Measurements from ENCODE around the gene MUC6.

The MUC6 gene

GRCh38 chr11:1055109-1055703 is 18.7 kb upstream of the MUC6 start:
- no peak for TF ChIP-seq CTCF (IDR thresholded peaks at IDR 0.05; ENCODE audit: low read length)
- no peak for TF ChIP-seq EZH2phosphoT487 (IDR thresholded peaks at IDR 0.05; ENCODE audit: low read length)
- TF ChIP-seq EZH2 (optimal IDR thresholded peaks at IDR 0.05; ENCODE audit: low read depth, low read length), result no peak

GRCh38 chr11:1054143-1055108 is 17.9 kb upstream of the MUC6 start:
- H3F3A ChIP-seq (ENCODE audit: insufficient read depth, low read length), result no peaks in the 10 kb centered on the region
- H3K4me1 ChIP-seq (ENCODE audit: low read length), result no peaks in the 10 kb centered on the region
- no peak overlapping the region for H3K9ac ChIP-seq (ENCODE audit: low read length)
- peaks cover 94% of the 10 kb centered on the region for H3K27me3 ChIP-seq (replicated peaks; ENCODE audit: insufficient read depth, low read length)
- H3K36me3 ChIP-seq (replicated peaks; ENCODE audit: insufficient read depth, low read length), result no peaks in the 10 kb centered on the region
- H3K4me3 ChIP-seq (ENCODE audit: low read length), result no peak overlapping the region
- no peak overlapping the region for H2AFZ ChIP-seq (ENCODE audit: low read length)
- no peaks in the 10 kb centered on the region for H3K79me2 ChIP-seq (ENCODE audit: low read length)
- no peak overlapping the region for H3K4me2 ChIP-seq (ENCODE audit: low read depth, low read length)
- no peaks in the 10 kb centered on the region for H3K9me3 ChIP-seq (replicated peaks; ENCODE audit: insufficient read depth, low read length)
- no peaks in the 10 kb centered on the region for H3K9me2 ChIP-seq (replicated peaks; ENCODE audit: insufficient read depth, low read length)
- no peak overlapping the region for H3K27ac ChIP-seq (ENCODE audit: low read length)
- DNase-seq, result no peak
- no peaks in the 10 kb centered on the region for H4K20me1 ChIP-seq (ENCODE audit: insufficient read depth, low read length)
- TF ChIP-seq EZH2phosphoT487 (IDR thresholded peaks at IDR 0.05; ENCODE audit: low read length), result no peak
- no peak for TF ChIP-seq CTCF (IDR thresholded peaks at IDR 0.05; ENCODE audit: low read length)
- TF ChIP-seq EZH2 (optimal IDR thresholded peaks at IDR 0.05; ENCODE audit: low read depth, low read length), result no peak

More at GRCh38 chr11:1055109-1055703, 18.7 kb upstream of the MUC6 start:
- Histone ChIP-seq H4K20me1 (ENCODE audit: insufficient read depth, low read length) (no peaks in the 10 kb centered on the region), H3K27ac (ENCODE audit: low read length) (no peak overlapping the region), H3K79me2 (ENCODE audit: low read length) (no peaks in the 10 kb centered on the region), H3K9ac (ENCODE audit: low read length) (no peak overlapping the region), H3F3A (ENCODE audit: insufficient read depth, low read length) (no peaks in the 10 kb centered on the region), H2AFZ (ENCODE audit: low read length) (no peak overlapping the region), H3K9me2 (replicated peaks; ENCODE audit: insufficient read depth, low read length) (no peaks in the 10 kb centered on the region), H3K9me3 (replicated peaks; ENCODE audit: insufficient read depth, low read length) (no peaks in the 10 kb centered on the region), H3K4me1 (ENCODE audit: low read length) (no peaks in the 10 kb centered on the region), H3K4me3 (ENCODE audit: low read length) (no peak overlapping the region), H3K4me2 (ENCODE audit: low read depth, low read length) (no peak overlapping the region), H3K27me3 (replicated peaks; ENCODE audit: insufficient read depth, low read length) (peaks cover 94% of the 10 kb centered on the region), H3K36me3 (replicated peaks; ENCODE audit: insufficient read depth, low read length) (no peaks in the 10 kb centered on the region)
- no peak for DNase-seq

- TF ChIP-seq EZH2 (optimal IDR thresholded peaks at IDR 0.05; ENCODE audit: low read depth, low read length) (no peak), CTCF (IDR thresholded peaks at IDR 0.05; ENCODE audit: low read length) (no peak), EZH2phosphoT487 (IDR thresholded peaks at IDR 0.05; ENCODE audit: low read length) (no peak)
- H2AFZ ChIP-seq (ENCODE audit: low read length), result no peak overlapping the region
- H3K4me1 ChIP-seq (ENCODE audit: low read length), result no peaks in the 10 kb centered on the region
- no peaks in the 10 kb centered on the region for H3K36me3 ChIP-seq (replicated peaks; ENCODE audit: insufficient read depth, low read length)
- H3K9me3 ChIP-seq (replicated peaks; ENCODE audit: insufficient read depth, low read length), result no peaks in the 10 kb centered on the region
- no peak for DNase-seq
- H3K9ac ChIP-seq (ENCODE audit: low read length), result no peak overlapping the region
- H3K9me2 ChIP-seq (replicated peaks; ENCODE audit: insufficient read depth, low read length), result no peaks in the 10 kb centered on the region
- no peak overlapping the region for H3K4me3 ChIP-seq (ENCODE audit: low read length)
- H3K79me2 ChIP-seq (ENCODE audit: low read length), result no peaks in the 10 kb centered on the region
- H3F3A ChIP-seq (ENCODE audit: insufficient read depth, low read length), result no peaks in the 10 kb centered on the region
- H3K4me2 ChIP-seq (ENCODE audit: low read depth, low read length), result no peak overlapping the region
- no peak overlapping the region for H3K27ac ChIP-seq (ENCODE audit: low read length)
- no peaks in the 10 kb centered on the region for H4K20me1 ChIP-seq (ENCODE audit: insufficient read depth, low read length)
- H3K27me3 ChIP-seq (replicated peaks; ENCODE audit: insufficient read depth, low read length), result peaks cover 95% of the 10 kb centered on the region
These were observed 16.8 kb upstream of the MUC6 start for GRCh38 chr11:1053121-1053901.
